Adrenal gland (tissue), 12 donors: ENCODE results near the gene TMEM213. TPM values are rescaled to one million over a fixed set of nuclear protein-coding genes. Genes with fewer than 3 reads are reported as not detected.

Experiments used
- DNase-seq, 7 donors: peaks; one replicate each; pipeline ENCODE4 v3.0.0-alpha.2; 2019 to 2020
- H3K27ac ChIP-seq, 5 donors: fragments of 200-600 bp; sonication (generic) in 4 of 5; 1 replicate in 3 of 5; 2 replicates in 2 of 5; pipeline versions ENCODE4 v1.5.1 to v1.8.0; 2016 to 2020; ENCODE audit warnings: mild to moderate bottlenecking in 1 of 5
- H3K27me3 ChIP-seq: fragments of 200-600 bp; 2 replicates; pipeline ENCODE4 v1.8.0; 2021
- H3K36me3 ChIP-seq, 2 donors: fragments of 200-600 bp; replicated peaks in 1 of 2; 1 replicate in 1 of 2; 2 replicates in 1 of 2; pipeline versions ENCODE4 v1.5.1 to v1.8.0; 2018 to 2022
- H3K4me1 ChIP-seq, 2 donors: fragments of 200-600 bp; replicated peaks in 1 of 2; 1 replicate in 1 of 2; 2 replicates in 1 of 2; pipeline versions ENCODE4 v1.5.1 to v1.8.0; 2018 to 2021
- H3K4me3 ChIP-seq, 4 donors: fragments of 200-600 bp; sonication (generic) in 3 of 4; one replicate each; pipeline ENCODE4 v1.5.1; 2016 to 2018
- H3K9me3 ChIP-seq, 3 donors: fragments of 200-600 bp; sonication (generic) in 1 of 3; replicated peaks in 1 of 3; 1 replicate in 2 of 3; 2 replicates in 1 of 3; pipeline versions ENCODE4 v1.5.1 to v1.8.0; 2016 to 2021
- CTCF ChIP-seq, 6 experiments: fragments of 450-650 bp in 4 of 6; fragments of 200-600 bp in 2 of 6; sonication (generic) in 1 of 6; IDR thresholded peaks; 1 replicate in 5 of 6; 2 replicates in 1 of 6; pipeline versions ENCODE4 v1.5.1 to v1.8.0; 2016 to 2021; ENCODE audit warnings: antibody characterized with exemption in 6 of 6, mild to moderate bottlenecking in 2 of 6, moderate library complexity in 1 of 6
- POLR2A ChIP-seq, 2 donors: fragments of 450-650 bp; IDR thresholded peaks; one replicate each; pipeline ENCODE4 v1.6.1; 2017; ENCODE audit warnings: antibody characterized with exemption in 2 of 2, mild to moderate bottlenecking in 2 of 2, moderate library complexity in 1 of 2
- WGBS, 4 donors: extraction: QIAGEN DNeasy Blood & Tissue Kit in 2 of 4; methylation state at CpG; one replicate each; pipeline versions ENCODE4 v1.1.5 to v1.1.7; 2013 to 2017; 5-methylcytosine and 5-hydroxymethylcytosine counted together
- intact Hi-C, 2 donors: fragments of 100-400 bp; cut with DNase I; formaldehyde crosslinking; loops; one replicate each; pipeline versions ENCODE4 v1.14.1 to v1.15.0; 2022 to 2023
- polyA plus RNA-seq, 3 donors: library from polyadenylated mRNA; stranded (reverse); fragments of 200-250 nt in 2 of 3; fragments of 350-450 nt in 1 of 3; fragmentation: Illumina TruSeq in 1 of 3; extraction: RNeasy Lipid Tissue Mini Kit (QIAGEN cat#74804) in 1 of 3; gene quantifications; one replicate each; pipeline ENCODE4 v1.2.3, GENCODE V29; 2013 to 2014
- total RNA-seq, 9 donors: library from RNA; depleted of rRNA in 4 of 9; stranded (reverse); fragments of >200 nt in 4 of 9; fragments of 120-200 nt in 1 of 9; fragmentation: NEBNext Ultra II Directional in 1 of 9; extraction: Animal tissue kit (Norgen Biotek cat#: 25700) in 1 of 9; gene quantifications; one replicate each; pipeline versions ENCODE4 v1.1.0 to v1.2.4, GENCODE V29; 2013 to 2023
- donor health status: healthy with polysubstance abuse.
- donor health status: Bipolar disorder and iron deficiency.
- donor health status: DM: yes; HTN: yes; CAD: no.
- donor health status: DM: no; HTN: no; CAD: no.
- donor health status: DM: no; HTN: no; CAD: no.
- donor health status: DM: yes; HTN: yes; CAD: no.

TMEM213 gene
- total and polyA plus RNA-seq, 12 donors: not detected

DNA sequence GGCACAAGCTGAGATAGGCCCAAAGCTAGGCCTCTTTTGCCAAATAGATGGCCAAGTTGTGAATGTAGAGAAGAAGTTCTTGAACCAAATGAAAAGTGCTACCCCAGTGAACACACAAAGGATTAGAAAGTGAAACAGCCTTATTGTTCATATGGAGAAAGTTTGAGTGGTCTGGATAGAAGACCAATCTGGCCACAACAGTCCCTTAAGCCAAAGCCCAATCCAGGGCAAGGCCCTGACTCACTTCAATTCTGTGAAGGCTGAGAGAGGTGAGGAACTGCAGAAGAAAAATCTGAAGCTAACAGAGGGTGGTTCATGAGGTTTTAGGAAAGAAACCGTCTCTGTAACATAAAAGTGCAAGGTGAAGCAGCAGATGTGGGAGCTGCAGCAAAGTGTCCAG lies 18.9 kb downstream of the TMEM213 start:
- no peaks in the 10 kb centered on the region for H3K4me1 ChIP-seq
- H3K36me3 ChIP-seq: no peaks in the 10 kb centered on the region
- no peak overlapping the region for H3K4me3 ChIP-seq
- DNase-seq: no peak
- H3K27ac ChIP-seq: no peak overlapping the region
- intact Hi-C loops: no loop called here
- no peaks in the 10 kb centered on the region for H3K27me3 ChIP-seq
- no peak for TF ChIP-seq CTCF (IDR thresholded peaks at IDR 0.05)
- no peak for TF ChIP-seq POLR2A (IDR thresholded peaks at IDR 0.05)
- H3K9me3 ChIP-seq: no peaks in the 10 kb centered on the region
- WGBS, 4 donors: 77 to 91% (median 84%) methylated on average over 1 of the region's 1 CpG

DNA sequence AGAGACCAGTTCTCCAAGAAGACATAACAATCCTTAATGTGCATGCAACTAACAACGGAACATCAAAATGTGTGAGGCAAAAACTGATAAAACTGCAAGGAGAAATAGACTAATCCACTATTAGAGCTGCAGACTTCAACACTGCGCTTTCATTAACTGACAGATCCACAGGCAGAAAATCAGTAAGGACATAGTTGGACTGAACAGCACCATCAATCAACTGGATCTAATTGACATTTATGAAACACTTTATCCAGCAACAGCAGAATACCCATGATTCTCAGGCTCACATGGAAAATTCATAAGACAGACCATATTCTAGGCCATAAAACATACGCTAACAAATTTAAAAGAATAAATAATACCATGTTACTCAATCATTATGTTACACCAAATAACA lies 21.8 kb downstream of the TMEM213 start:
- Histone ChIP-seq H3K27me3 (no peaks in the 10 kb centered on the region), H3K27ac (no peak overlapping the region), H3K9me3 (no peaks in the 10 kb centered on the region), H3K4me3 (no peak overlapping the region), H3K36me3 (no peaks in the 10 kb centered on the region), H3K4me1 (no peaks in the 10 kb centered on the region)
- no peak for DNase-seq
- no peak for TF ChIP-seq POLR2A (IDR thresholded peaks at IDR 0.05)
- no peak for TF ChIP-seq CTCF (IDR thresholded peaks at IDR 0.05)
- intact Hi-C loops: no loop called here
- WGBS, 4 donors: 74 to 81% (median 77%) methylated on average over 3 of the region's 3 CpGs

- no peak for DNase-seq
- intact Hi-C loops: no loop called here
- TF ChIP-seq POLR2A (IDR thresholded peaks at IDR 0.05) (no peak), CTCF (IDR thresholded peaks at IDR 0.05) (no peak)
Observed at GRCh38 chr7:138821912-138822311, 24.1 kb downstream of the TMEM213 start.

DNA sequence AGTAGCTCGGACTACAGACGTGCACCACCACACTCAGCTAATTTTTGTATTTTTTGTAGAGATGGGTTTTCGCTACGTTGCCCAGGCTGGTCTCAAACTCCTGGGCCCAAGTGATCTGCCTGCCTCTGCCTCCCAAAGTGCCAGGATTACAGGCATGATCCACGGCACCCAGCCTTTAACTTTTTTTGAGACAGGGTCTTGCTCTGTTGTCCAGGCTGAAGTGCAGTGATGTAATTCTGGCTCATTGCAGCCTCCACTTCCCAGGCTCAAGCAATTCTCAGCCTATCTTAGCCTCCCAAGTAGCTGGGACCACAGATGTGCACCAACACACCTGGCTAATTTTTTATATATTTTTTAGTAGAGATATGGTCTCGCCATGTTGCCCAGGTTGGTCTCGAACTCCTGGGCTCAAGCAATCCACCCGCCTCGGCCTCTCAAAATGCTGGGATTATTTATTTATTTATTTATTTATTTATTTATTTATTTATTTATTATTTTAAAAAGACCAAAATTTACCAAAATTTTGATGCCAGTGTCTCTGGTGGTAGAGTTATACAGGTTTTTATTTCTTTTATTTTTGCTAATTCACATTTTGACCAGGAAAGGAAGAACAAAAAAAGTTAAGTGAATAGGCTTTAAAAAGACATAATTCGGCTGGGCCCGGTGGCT lies 25.2 kb downstream of the TMEM213 start:
- H3K27ac ChIP-seq: no peak overlapping the region
- no peaks in the 10 kb centered on the region for H3K9me3 ChIP-seq
- WGBS, 4 donors: 86 to 95% (median 92%) methylated on average over 10 to 11 of the region's 11 CpGs
- no peaks in the 10 kb centered on the region for H3K36me3 ChIP-seq
- H3K4me3 ChIP-seq: no peak overlapping the region
- H3K4me1 ChIP-seq: no peaks in the 10 kb centered on the region
- intact Hi-C loops: no loop called here
- H3K27me3 ChIP-seq: no peaks in the 10 kb centered on the region
- TF ChIP-seq POLR2A (IDR thresholded peaks at IDR 0.05) (no peak), CTCF (IDR thresholded peaks at IDR 0.05) (no peak)
- no peak for DNase-seq

More at GRCh38 chr7:138821912-138822311, 24.1 kb downstream of the TMEM213 start:
- no peak overlapping the region for H3K27ac ChIP-seq
- H3K4me1 ChIP-seq: no peaks in the 10 kb centered on the region
- whole genome bisulfite sequencing, 4 donors: 90 to 97% (median 93%) methylated on average over 7 of the region's 7 CpGs
- no peaks in the 10 kb centered on the region for H3K27me3 ChIP-seq
- no peaks in the 10 kb centered on the region for H3K9me3 ChIP-seq
- no peaks in the 10 kb centered on the region for H3K36me3 ChIP-seq
- no peak overlapping the region for H3K4me3 ChIP-seq
